Vagina (tissue), 2 donors: ENCODE data around the gene DICER1.

Source experiments
- POLR2A ChIP-seq, 2 donors: fragments of 450-650 bp; IDR thresholded peaks; one replicate each; pipeline ENCODE4 v1.6.1; 2017; ENCODE audit warnings: antibody characterized with exemption in 2 of 2, mild to moderate bottlenecking in 2 of 2, moderate library complexity in 2 of 2
- POLR2AphosphoS5 ChIP-seq, 2 donors: sonication (generic); formaldehyde crosslinking; IDR thresholded peaks; one replicate each; pipeline ENCODE4 v1.9.0; 2017; ENCODE audit warnings: antibody characterized with exemption in 2 of 2, mild to moderate bottlenecking in 2 of 2, low read depth in 1 of 2; ENCODE audit not compliant: insufficient read depth in 1 of 2
- TF ChIP-seq, protein P1 (sequence below), 3 experiments: fragments of 450-650 bp in 2 of 3; fragments of 200-600 bp in 1 of 3; sonication (generic) in 1 of 3; IDR thresholded peaks; one replicate each; pipeline ENCODE4 v1.5.1; 2017 to 2019; ENCODE audit warnings: antibody characterized with exemption in 3 of 3, mild to moderate bottlenecking in 2 of 3, moderate library complexity in 2 of 3

DNA sequence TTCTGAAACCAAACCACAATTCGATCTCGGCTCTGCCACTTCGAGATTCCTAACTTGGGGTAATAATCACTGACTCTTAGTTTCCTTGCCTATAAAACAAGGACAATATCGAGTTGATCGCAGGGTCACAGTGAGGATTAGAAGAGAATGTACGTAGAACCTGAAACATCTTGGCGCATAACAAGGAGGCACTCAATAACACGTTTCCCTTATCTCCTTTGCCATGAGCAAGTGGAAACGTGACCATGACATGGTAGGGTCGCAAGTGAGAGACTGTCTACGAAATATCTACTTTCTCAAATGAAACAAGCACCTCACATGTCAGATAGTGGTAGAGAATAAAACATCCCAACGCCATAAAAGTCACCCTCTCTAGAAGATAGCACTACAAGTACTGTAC, 2.3 kb downstream of the DICER1 start:
- TF ChIP-seq, protein P1, sequence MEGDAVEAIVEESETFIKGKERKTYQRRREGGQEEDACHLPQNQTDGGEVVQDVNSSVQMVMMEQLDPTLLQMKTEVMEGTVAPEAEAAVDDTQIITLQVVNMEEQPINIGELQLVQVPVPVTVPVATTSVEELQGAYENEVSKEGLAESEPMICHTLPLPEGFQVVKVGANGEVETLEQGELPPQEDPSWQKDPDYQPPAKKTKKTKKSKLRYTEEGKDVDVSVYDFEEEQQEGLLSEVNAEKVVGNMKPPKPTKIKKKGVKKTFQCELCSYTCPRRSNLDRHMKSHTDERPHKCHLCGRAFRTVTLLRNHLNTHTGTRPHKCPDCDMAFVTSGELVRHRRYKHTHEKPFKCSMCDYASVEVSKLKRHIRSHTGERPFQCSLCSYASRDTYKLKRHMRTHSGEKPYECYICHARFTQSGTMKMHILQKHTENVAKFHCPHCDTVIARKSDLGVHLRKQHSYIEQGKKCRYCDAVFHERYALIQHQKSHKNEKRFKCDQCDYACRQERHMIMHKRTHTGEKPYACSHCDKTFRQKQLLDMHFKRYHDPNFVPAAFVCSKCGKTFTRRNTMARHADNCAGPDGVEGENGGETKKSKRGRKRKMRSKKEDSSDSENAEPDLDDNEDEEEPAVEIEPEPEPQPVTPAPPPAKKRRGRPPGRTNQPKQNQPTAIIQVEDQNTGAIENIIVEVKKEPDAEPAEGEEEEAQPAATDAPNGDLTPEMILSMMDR (IDR thresholded peaks at IDR 0.05): no peak
- TF ChIP-seq POLR2AphosphoS5 (IDR thresholded peaks at IDR 0.05; ENCODE audit: insufficient read depth in 1 of 2, low read depth in 1 of 2): no peak
- no peak for TF ChIP-seq POLR2A (IDR thresholded peaks at IDR 0.05)
